ENCODE measurements around the gene SIGLEC7. TPM values are rescaled to one million over a fixed set of nuclear protein-coding genes. Genes with fewer than 3 reads are reported as not detected.

The SIGLEC7 gene
- total RNA-seq, 4 donors from 2014 or later, result not detected

- 66 to 72% methylated on average over 12 of the region's 12 CpGs for WGBS, 2 donors
- TF ChIP-seq, protein P1, sequence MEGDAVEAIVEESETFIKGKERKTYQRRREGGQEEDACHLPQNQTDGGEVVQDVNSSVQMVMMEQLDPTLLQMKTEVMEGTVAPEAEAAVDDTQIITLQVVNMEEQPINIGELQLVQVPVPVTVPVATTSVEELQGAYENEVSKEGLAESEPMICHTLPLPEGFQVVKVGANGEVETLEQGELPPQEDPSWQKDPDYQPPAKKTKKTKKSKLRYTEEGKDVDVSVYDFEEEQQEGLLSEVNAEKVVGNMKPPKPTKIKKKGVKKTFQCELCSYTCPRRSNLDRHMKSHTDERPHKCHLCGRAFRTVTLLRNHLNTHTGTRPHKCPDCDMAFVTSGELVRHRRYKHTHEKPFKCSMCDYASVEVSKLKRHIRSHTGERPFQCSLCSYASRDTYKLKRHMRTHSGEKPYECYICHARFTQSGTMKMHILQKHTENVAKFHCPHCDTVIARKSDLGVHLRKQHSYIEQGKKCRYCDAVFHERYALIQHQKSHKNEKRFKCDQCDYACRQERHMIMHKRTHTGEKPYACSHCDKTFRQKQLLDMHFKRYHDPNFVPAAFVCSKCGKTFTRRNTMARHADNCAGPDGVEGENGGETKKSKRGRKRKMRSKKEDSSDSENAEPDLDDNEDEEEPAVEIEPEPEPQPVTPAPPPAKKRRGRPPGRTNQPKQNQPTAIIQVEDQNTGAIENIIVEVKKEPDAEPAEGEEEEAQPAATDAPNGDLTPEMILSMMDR (IDR thresholded peaks at IDR 0.05), result no peak
- no peak for TF ChIP-seq POLR2A (IDR thresholded peaks at IDR 0.05)
- H3K4me3 ChIP-seq (ENCODE audit: low read depth, poor library complexity, severe bottlenecking), result no peak overlapping the region
- intact Hi-C loops (cut with DNase I; ENCODE audit: low total_unique reads), result no loop called here
- peak; percentile 38 to 81 for DNase-seq (ENCODE audit: low spot score in 2 of 2)
These were observed 5.1 kb upstream of the SIGLEC7 start for GRCh38 chr19:51136851-51137551.

GRCh38 chr19:51137792-51138425, 4.2 kb upstream of the SIGLEC7 start:
- no peak for TF ChIP-seq POLR2A (IDR thresholded peaks at IDR 0.05)
- TF ChIP-seq, protein P1 (IDR thresholded peaks at IDR 0.05), result no peak
- peak in 1 of 2 donors; percentile 81 for DNase-seq (ENCODE audit: low spot score in 2 of 2)
- intact Hi-C loops (cut with DNase I; ENCODE audit: low total_unique reads), result no loop called here
- no peak overlapping the region for H3K4me3 ChIP-seq (ENCODE audit: low read depth, poor library complexity, severe bottlenecking)
- WGBS, 2 donors, result 83% methylated on average over 9 of the region's 9 CpGs

GRCh38 chr19:51138549-51138979, 3.5 kb upstream of the SIGLEC7 start:
- intact Hi-C loops (cut with DNase I; ENCODE audit: low total_unique reads), result no loop called here
- 77 to 79% methylated on average over 6 of the region's 6 CpGs for WGBS, 2 donors
- DNase-seq (ENCODE audit: low spot score in 2 of 2), result peak in 1 of 2 donors; percentile 86
- TF ChIP-seq, protein P1 (IDR thresholded peaks at IDR 0.05), result no peak
- TF ChIP-seq POLR2A (IDR thresholded peaks at IDR 0.05), result no peak
- no peak overlapping the region for H3K4me3 ChIP-seq (ENCODE audit: low read depth, poor library complexity, severe bottlenecking)

DNA sequence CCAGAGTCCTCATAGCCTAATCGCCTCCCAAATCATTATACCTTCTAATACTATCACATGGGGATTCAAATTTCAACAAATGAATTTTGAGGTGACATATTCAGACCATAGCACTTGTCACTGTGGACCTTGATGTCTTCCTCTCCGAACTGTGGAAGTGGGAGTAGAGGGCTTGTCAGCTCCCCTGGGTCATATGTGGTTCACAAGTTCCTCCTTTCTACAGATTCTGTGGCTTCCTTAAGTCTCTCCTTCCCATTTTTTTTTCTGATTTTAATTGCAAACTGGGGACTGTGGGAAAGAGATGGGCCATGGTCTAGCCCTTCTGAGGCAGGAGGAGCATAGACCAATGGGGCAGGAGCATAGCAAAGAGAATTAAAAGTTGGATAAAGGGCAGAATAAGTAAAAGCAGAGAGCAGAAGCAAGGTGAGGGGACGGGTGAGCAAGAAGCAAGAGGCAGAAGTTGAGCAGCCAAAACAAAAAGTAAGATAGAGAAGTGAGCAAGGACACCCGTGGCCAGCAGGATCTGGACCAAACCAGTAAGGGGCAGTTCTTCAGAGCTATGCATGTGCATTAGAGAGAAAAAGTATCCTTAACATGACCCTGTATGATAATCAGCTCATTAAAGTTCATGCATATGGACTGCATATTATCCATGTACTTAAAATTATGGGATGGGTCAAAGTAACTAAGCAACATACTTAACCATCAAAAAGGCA, 2.6 kb upstream of the SIGLEC7 start:
- TF ChIP-seq, protein P1 (IDR thresholded peaks at IDR 0.05), result no peak
- TF ChIP-seq POLR2A (IDR thresholded peaks at IDR 0.05), result no peak
- intact Hi-C loops (cut with DNase I; ENCODE audit: low total_unique reads), result no loop called here
- WGBS, 2 donors, result 62 to 72% methylated on average over 4 of the region's 4 CpGs
- H3K4me3 ChIP-seq (ENCODE audit: low read depth, poor library complexity, severe bottlenecking), result no peak overlapping the region
- DNase-seq (ENCODE audit: low spot score in 2 of 2), result no peak

DNA sequence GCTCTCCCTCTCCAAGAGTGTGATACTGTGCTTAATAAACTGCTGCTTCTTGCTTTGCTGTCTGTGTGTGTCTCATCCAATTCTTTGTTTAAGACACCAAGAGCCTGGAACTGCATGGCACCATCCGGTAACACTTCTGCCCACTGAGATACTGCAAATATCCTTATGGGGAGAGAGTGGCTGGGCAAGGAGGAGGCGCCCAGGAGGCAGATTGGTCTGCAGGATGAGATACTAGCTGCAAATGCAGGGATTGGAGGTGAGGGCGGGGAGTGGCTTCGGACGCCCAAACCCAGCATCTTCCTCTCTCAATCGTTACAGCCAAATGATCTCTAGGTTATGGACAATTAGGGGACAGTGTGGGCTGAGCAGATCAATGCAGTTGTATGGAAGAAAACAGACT, 1.7 kb upstream of the SIGLEC7 start:
- intact Hi-C loops (cut with DNase I; ENCODE audit: low total_unique reads), result no loop called here
- no peak for DNase-seq (ENCODE audit: low spot score in 2 of 2)
- WGBS, 2 donors, result 34% methylated on average over 6 of the region's 6 CpGs
- TF ChIP-seq, protein P1 (IDR thresholded peaks at IDR 0.05), result no peak
- TF ChIP-seq POLR2A (IDR thresholded peaks at IDR 0.05), result no peak
- H3K4me3 ChIP-seq (ENCODE audit: low read depth, poor library complexity, severe bottlenecking), result no peak overlapping the region

Data from lower leg skin (tissue), 4 donors.